NCI-H526 (cell line): ENCODE data around the gene CHCHD6.

Source experiments
- DNase-seq, 2 experiments: peaks; one replicate each; lab custom pipeline; 2025; lab: John Stamatoyannopoulos, UW

Gene CHCHD6

GRCh38 chr3:126978291-126978690, 274.3 kb downstream of the CHCHD6 start:
- DNase-seq = no peak

- DNase-seq = no peak
Measured at GRCh38 chr3:126979046-126979628, 275.1 kb downstream of the CHCHD6 start.

GRCh38 chr3:126980266-126980811, 276.3 kb downstream of the CHCHD6 start:
- DNase-seq = no peak

DNA sequence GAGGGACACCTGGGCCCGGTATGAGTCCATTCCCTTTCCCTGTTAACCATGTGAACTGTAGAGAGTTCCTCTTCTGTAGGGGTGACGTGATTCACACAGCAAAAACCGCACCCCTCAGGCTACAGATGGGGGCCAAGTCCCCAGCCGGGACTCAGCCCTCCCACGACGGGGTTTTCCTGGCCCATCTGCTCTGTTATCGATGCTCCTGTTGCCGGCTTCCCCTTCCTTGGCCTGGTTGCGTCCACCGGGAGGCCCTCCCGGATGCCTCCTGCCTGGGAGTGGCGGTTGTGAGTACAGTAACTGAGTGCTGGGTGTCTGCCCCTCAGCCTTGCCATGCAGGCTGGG, 278.1 kb downstream of the CHCHD6 start:
- peak in 1 of 2 experiments; percentile 75 for DNase-seq

GRCh38 chr3:126982471-126983175, 278.6 kb downstream of the CHCHD6 start, which contains the start of gene PLXNA1:
TSS of gene PLXNA1 (plus strand) at chr3:126983115. CDS start at chr3:126988594, 5,479 bp downstream.
- DNase-seq = peak; percentile 72 to 91

DNA sequence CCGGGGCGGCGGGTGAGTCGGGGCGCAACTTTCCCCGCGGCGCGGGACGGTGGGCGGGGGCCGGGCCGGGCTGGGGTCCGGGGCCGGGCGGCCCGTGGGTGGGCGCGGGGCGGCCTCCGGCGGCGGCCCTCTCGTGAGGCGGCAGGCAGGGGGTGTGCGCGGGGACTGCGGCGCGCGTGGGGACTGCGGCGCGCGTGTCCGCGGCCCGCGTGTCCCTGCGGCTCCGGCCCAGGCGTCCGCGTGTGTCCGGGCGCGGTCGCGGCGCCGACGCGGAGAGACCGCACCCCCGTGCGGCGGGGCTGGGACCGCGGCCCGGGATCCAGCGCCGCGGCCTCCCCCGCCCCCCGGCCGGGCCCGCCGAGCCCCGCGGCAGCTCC, 279.2 kb downstream of the CHCHD6 start:
- no peak for DNase-seq

DNA sequence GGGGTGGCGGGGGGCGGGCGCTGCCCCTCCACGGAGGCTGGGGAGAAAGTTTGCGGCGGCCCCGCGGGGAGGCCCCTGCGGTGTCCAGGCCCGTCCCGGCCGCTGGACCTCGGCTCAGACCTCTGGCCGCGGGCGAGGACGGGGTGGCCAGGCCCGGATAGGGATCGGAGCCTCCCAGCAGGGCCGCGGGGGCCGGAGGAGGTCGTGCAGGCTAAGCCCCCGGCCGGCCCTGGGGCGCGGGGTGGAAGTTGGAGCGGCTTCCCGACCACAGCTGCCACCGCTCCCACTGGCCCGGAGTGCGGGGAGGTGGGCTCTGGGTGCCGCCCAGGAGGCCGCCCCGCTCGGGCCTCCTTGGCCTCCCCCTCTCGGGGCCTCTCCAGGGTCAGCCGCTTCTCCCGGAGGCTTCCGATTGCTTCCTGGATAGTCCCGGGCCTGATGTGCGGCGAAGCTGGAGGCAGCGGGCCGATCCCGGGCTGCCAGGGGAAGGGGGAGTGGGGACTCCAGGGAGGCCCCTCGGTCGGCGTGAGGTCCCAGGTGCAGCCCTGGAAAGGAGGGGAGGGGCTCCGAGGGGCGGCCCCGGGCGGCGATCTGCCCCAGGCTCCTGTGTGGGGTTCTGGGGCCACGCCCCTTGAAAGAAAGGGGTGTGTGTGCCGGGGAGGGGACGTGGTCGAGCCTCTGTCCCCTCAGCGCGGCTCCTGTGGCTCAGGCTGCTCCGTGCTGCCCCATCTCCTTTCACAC, 279.8 kb downstream of the CHCHD6 start:
- DNase-seq = peak; percentile 16 to 73

DNA sequence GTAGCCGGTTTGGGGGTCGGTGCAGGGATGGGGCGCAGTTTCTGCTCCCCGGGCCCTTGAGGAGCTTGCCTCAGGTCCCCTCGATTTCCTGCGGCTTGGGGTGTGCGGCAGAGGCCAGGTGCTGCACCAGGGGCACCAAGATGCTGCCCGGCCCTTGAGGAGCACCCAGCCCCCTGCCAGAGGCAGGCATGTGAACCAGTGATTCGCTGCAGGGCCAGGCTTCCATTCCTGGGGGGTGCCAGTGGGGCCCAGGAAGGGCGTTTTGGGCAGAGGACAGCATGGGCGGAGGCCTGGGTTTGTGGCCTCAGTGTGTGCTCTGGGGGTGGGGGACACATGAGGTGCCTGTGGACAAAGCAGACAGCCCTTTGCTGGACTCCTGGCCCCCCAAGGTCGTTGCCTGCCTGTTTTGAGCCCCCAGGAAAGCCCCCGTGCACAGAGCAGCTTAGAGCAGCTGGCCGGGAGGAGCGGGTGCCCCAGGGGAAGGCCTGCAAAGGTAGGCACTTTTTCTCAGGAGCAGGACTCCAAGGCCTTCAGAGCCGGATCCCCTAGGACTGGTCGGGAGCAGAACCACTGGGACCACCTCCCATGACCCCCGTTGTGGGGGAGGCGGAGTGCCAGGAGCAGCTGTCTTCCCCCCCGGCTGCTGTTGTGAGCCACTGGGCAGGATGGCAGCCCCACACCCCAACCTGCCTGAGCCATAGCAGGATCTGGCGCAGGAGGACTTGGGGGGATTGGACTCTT, 280.5 kb downstream of the CHCHD6 start:
- no peak for DNase-seq

- no peak for DNase-seq
Measured at GRCh38 chr3:126985132-126985985, 281.3 kb downstream of the CHCHD6 start.

GRCh38 chr3:126986001-126986400, 282.0 kb downstream of the CHCHD6 start:
- DNase-seq = no peak

GRCh38 chr3:126987129-126987528, 283.1 kb downstream of the CHCHD6 start:
- no peak for DNase-seq

DNA sequence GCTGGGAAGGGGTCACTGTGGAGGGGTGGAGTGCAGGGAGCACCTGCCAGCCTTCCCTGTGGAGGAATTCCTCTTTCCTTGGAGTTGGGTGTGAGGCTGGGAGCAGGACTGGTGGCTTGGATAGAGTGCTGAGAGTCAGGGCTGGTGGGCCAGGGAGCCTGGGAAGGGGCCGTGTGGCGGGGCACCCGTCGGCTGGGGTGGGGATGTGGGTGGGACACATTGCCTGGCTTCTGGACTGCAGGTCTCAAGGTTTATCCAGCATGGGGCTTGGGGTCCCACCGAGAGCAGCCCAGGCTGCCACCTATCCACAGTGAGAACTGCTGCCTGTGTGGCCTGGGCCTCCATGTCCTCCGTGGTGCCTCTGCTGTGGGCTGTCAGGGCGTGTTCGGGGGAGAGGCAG, 283.6 kb downstream of the CHCHD6 start:
- DNase-seq = no peak

DNA sequence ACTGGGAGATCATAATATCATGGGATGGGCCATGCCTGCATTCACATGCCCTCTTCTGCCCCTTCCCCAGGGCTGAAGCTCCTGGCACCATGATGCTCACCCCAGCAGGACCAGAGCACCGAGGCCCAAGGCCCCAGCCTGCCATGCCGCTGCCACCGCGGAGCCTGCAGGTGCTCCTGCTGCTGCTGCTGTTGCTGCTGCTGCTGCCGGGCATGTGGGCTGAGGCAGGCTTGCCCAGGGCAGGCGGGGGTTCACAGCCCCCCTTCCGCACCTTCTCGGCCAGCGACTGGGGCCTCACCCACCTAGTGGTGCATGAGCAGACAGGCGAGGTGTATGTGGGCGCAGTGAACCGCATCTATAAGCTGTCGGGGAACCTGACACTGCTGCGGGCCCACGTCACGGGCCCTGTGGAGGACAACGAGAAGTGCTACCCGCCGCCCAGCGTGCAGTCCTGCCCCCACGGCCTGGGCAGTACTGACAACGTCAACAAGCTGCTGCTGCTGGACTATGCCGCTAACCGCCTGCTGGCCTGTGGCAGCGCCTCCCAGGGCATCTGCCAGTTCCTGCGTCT, 284.5 kb downstream of the CHCHD6 start:
- no peak for DNase-seq

GRCh38 chr3:126989316-126990023, 285.4 kb downstream of the CHCHD6 start:
- no peak for DNase-seq

DNA sequence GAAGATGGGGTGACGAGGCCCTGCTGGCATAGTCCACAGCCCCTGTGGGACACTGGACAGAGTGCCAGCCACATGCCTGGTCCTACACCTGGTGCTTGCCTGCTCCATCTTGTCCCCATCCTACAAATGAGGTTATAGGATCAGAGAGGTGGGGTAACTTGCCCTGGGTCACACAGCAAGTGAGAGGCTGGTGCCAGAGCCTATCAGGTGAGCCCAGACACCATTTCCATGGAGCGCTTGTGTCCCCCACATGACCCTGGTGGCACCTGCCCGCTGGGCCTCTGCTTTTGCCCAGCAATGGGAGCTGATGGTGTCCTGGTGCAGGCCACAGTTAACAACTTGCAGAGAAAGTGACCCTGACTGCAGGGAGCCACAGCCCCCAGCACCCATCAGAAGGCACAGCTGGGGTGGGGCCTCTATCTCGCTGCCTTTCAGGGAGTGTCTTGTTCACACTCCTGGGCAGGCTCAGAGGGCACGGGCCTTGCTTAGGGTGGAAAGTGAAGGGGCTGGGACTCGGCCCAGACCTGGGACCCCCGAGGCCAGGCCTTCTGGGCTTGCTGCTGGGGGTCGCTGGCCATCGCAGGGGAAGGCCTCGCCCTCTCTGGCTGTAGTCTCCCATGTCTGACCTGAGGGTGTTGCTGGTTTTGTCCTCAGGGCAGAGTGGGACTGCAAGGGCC, 286.1 kb downstream of the CHCHD6 start:
- no peak for DNase-seq

DNA sequence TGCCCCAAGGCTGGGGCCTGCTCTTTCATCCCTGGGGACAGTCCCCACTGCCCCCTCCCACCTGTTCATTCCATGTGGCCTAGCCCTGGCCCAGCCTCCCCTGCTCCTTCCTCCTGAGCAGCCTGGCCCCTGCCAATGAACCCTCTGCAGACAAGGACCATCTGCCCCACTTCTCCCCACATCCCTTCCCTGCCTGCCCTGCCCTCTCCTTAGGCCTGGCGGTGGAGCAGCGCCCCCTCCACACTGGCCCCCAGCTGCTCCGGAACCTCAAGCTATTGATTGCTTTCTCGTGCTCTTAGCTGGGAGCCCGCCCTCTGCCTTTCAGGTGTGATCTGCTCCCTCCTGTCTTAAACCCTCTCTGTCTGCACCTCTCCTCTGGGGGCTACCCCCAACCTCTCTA, 286.9 kb downstream of the CHCHD6 start:
- DNase-seq = no peak

DNA sequence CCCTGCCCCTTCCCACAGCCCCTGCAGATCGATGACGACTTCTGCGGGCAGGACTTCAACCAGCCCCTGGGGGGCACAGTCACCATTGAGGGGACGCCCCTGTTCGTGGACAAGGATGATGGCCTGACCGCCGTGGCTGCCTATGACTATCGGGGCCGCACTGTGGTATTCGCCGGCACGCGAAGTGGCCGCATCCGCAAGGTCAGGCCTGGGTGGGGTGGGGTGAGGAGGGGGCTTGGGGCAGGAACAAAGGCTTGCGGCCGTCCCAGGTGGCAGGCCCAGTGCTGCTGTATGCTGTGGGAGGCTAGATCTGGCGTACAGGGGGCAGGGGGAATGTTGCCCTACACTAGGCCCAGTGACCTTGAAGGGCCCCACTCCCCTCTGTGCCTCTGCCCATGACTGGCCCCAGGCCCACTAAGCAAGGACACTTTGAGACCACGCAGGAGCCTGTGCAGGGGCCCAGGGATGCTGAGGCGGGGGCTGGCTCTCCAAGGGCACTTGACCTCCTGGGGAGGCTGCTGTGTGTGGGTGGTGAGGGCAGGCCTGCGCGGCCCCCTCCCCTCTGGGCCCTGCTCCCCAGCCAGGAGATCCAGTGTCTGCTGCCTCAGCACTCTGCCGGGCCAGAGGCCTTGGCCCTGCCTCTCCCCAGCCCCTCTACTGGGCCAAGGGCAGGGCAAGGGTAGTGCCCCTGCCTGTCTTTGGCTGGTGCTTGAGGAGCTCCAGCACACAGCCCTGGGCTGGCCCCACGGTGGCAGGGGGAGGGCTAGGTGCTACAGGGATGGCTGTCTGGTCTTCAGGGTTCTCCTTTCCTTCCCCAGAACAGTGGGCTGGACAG, 287.5 kb downstream of the CHCHD6 start:
- no peak for DNase-seq

DNA sequence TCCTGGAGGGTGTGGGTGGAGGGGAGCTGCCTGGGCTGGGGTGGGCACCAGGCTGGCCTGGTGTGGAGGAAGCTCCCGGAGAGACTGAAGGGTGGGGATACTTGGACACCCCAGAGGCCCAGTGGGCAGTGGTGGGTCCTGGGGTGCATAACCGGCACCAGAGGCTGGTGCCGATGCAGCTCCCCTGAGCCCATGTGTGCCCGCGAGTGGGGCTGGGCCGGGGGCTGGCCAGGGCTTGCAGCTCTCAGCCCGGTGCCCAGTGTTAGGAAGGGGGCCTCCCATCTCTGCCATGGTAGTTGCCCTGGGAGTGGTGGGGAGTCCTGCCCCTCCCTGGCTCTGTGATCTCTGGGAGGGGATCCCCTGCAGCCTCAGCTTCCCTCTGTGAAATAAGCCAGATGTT, 288.2 kb downstream of the CHCHD6 start:
- DNase-seq = no peak

DNA sequence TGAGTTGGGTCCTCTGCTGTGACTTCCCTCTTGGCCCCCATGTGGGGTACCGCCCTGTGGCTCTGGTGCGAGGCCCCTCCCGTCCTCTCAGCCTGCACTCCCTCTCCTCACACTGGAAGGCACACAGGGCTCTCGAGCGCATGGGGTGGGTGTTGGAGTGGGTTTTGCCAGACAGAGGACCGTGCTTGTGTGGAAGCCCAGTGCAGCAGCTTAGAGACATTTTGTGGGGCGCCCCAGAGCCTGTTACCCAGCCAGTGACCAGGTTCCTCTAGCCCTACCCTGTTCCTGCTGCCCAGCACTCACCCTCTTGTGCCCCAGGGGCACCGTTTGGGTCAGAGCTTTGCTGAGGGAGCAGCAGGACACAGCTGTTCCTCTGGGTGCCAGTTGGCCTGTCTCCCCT, 288.7 kb downstream of the CHCHD6 start:
- no peak for DNase-seq
